NCI-H82 treated with DMSO at 0.1 percent for 48 hours (cell line): Measurements from ENCODE around the gene NDUFAF2.
"Not testable (repeated sequence)": the region's sequence is repeated elsewhere in the genome, so short reads cannot be mapped to it uniquely, and the experiment has no call there.

ENCODE experiments used
- DNase-seq: peaks from one replicate; lab custom pipeline; 2025; ENCODE audit not compliant: unreplicated experiment; lab: John Stamatoyannopoulos, UW

NDUFAF2 gene

GRCh38 chr5:60992871-60993270, 47.9 kb downstream of the NDUFAF2 start:
- no peak for DNase-seq

- no peak for DNase-seq
Observed at GRCh38 chr5:60993425-60993824, 48.4 kb downstream of the NDUFAF2 start.

DNA sequence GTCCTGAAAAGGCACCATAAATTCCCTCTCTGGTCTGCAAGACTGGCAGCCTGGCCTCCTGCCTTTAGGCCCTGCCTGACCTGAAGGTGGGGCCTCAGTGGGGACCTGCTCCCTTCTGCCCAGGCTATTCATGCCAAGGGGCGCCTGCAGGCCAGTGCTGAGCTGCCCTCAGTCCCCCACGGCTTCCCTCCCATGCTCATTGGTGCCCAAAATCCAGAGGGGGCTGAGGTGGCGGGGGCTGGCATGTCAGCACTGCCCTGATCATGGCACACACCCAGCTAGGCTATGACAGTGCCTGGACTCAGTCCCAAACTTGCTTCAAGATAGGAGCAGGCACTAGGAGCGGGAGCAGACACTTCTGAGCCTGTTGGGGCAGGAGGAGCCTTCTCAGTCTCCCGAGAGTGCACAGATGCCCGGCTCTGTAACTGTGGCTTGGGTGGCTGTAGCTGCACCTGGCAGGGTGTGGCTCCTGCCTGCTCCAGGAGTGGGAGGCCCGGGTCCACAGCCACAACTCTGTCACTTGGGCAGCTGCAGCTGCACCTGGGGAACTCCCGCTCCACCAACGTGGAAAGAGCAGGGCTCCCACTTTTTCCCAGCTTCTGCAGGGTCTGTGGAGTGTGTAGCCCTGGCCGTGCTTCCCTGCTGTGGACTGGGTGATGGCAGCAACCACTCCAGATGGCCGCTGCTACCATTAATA, 49.0 kb downstream of the NDUFAF2 start:
- DNase-seq = no peak

DNA sequence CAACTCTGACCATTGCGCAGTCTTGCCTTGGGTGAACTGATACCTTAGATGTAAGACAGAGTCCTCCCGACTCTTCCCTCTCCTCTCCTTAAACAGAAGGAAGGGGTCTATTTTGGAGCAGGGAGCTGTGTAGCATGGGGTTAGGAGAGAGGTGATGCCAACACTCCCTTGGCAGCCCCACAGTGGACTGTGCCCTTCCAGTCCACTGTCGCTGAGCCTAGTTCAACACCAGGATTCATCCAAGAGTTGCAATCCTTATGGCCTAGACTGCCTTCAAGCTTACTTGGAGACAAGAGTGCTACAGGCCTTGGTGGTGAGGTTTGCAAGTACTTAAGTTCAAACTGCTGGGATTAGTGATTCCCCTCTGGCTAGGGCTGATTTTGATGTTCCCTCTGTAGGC, 51.4 kb downstream of the NDUFAF2 start:
- no peak for DNase-seq

DNA sequence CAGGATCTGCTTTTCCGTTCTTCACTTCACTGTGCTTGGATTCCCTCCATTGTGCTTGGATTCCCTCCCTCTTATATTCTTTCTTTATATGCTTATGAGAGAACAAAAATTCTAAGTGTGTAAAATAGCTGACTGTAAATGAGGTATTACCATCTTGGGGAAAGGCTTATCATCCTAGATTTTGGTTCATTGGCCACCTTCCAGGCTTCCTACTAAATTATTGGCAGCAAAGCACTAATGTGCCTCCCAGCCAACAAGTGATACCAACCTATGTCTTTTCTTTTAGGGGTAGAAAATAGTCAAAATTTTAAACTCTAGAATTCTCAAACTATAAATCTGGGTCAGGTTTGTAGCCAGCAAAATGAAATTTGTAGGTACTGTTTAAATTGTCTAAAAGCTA, 52.7 kb downstream of the NDUFAF2 start:
- DNase-seq = no peak

DNA sequence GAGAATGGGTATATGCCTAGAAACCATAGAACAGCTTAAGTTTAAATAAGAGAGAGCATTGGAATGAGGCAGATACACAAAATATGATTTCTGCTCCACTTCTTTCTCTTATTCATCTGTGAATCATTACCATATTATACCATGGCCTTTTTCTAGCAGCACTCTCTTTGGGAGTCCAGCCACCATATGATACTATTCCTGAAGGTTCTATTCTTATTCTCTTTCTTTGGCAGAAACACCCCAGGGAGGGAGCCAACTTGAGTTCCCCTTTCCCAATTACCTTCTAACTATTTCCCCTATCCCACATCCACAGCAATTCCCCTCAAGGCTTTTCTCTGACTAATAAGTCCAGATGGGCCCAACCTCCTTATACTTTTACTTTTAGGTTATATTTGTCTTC, 55.9 kb downstream of the NDUFAF2 start:
- DNase-seq = no peak

DNA sequence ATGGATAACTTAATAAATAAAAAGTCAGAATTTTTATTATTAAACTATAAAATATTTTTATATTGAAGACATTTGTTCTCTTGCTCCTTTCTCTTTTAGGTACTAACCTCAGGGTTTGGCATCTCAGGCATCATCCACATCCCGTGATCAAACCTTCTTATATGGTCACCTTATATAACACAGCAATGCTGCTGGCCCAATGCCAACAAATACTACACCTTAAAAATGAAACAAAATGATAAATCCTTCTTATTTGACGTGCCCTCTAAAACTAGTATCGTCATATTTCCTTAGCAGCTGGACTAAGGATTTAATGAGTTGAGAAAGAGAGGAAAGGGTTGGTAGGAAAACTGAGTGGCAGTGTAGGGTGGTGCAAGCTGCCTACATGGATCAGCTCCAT, 56.6 kb downstream of the NDUFAF2 start:
- no peak for DNase-seq

DNA sequence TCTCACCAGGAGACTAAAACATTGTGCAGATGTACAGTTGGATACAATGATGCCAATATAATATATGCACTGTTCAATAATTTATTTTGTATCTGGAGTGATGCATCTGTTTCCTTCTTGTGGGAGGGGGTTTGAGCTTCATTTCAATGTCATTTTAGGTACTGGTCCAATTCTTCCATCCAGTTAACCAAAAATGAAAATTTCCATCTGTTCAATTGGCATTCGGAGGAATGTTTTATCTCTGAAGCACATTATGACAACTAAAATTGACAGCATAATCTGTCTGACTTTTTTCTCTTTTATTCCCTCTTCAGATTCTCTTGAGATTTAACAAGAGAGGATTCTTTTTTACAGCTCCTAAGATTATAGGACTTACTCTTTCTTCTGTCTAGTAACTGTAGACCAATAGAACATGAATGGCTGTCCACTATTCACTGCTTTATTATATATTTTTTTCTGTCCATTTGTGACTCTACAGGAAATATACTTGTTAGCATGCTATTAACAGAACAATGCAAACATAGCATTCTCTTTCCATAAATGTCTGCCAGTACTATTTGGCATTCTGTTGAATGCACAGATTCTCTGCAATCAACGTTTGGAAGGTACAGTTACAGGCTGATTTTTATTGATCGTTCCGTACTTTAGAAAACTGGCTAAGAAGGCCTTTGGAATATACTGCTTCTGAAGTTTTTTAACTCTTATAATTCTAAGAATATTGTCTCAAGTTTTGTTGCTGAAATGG, 57.8 kb downstream of the NDUFAF2 start:
- DNase-seq = no peak

GRCh38 chr5:61004448-61004847, 59.4 kb downstream of the NDUFAF2 start:
- no peak for DNase-seq

DNA sequence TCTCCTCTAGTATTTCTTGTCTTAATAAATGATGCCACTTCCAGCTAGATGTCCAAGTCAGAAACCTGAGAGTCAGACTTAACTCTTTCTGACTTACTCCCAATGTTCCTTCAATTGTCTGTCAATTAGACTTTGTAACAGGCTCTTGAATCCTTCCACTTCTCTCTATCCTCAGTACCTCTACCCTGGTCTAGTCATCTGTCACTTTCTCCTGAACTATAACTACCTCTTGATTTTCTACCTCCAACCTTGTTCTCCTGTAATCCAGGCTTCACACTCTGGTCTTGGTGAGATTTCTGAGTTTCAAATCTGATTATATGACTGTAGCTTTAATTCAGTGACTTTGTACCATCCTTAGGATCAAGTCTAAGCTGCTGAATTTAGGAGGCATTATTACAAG, 64.9 kb downstream of the NDUFAF2 start:
- no peak for DNase-seq

- DNase-seq = no peak
Observed at GRCh38 chr5:61010467-61011454, 65.8 kb downstream of the NDUFAF2 start.

- DNase-seq = no peak
Observed at GRCh38 chr5:61018062-61018461, 73.1 kb downstream of the NDUFAF2 start.

- DNase-seq = no peak
Observed at GRCh38 chr5:61019642-61020041, 74.6 kb downstream of the NDUFAF2 start.

- no peak for DNase-seq
Observed at GRCh38 chr5:61020415-61020814, 75.4 kb downstream of the NDUFAF2 start.

DNA sequence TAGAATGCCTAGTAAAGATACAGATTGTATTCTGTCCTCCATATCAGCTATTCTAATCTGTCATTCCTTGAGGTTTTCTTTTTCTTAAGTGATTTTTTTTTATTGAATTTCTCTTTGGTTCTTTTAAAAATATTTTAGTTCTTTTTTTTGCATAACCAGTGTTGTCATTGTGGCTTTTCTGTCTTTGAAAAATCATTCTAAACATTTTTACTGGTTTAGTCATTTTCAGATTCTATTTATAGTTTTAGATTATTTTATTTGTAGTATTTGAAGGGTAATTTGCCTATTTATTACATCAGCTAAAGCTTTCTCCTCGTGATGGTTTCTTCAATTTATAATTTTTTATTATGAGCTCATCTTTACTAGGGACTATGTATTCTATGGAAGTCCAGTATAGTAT, 78.1 kb downstream of the NDUFAF2 start:
- no peak for DNase-seq

- no peak for DNase-seq
Observed at GRCh38 chr5:61026004-61026403, 81.0 kb downstream of the NDUFAF2 start.

DNA sequence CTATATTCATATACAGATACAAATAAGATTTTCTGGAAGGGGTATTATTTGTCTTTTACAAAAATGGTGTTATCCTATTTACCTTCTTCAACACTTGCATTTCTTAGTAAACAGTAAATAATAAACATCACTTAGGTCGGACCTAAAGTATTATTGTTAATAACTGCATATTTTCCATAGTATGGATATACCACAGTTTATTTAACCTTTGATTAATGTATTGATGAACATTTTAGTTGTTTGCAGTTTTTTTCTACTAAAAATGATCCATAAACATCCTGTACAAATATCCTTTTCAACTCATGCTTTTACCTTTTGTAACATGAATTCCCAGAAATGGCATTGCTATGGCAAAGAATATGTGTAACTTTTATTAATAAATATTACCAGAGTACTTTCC, 83.4 kb downstream of the NDUFAF2 start:
- no peak for DNase-seq

- no peak for DNase-seq
Observed at GRCh38 chr5:61029456-61030162, 84.6 kb downstream of the NDUFAF2 start.

GRCh38 chr5:61030163-61030482, 85.1 kb downstream of the NDUFAF2 start:
- DNase-seq = no peak

DNA sequence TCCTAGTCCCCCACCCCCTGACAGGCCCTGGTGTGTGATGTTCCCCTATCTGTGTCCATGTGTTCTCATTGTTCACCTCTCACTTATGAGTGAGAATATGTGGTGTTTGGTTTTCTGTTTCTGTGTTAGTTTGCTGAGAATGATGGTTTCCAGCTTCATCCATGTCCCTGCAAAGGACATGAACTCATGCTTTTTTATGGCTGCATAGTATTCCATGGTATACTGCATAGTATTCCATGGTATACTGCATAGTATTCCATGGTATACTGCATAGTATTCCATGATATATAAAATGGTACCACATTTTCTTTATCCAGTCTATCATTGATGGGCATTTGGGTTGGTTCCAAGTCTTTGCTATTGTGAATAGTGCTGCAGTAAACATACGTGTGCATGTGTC, 86.3 kb downstream of the NDUFAF2 start:
- DNase-seq = not testable (repeated sequence)

DNA sequence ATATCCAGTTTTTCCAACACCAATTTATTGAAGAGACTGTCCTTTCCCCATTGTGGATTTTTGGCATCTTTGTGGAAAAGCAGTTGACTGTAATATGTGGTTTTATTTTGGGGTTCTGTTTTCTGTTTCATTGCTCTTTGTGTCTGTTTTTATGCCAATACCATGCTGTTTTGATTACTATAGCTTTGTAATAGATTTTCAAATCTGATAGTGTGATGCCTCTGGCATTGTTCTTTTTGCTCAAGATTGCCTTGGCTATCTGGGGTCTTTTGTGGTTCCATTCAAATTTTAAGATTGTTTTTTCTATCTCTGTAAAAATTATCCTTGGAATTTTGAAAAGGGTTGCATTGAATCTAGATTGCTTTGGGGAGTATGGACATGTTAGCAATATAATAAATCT, 99.5 kb downstream of the NDUFAF2 start:
- DNase-seq = no peak
